ENCODE measurements around the gene PNPLA5. TPM values are rescaled to one million over a fixed set of nuclear protein-coding genes. Genes with fewer than 3 reads are reported as not detected.
A peak's percentile ranks its signal among the peaks of the same experiment; 100 is the strongest.
"Not testable (repeated sequence)": the region's sequence is repeated elsewhere in the genome, so short reads cannot be mapped to it uniquely, and the experiment has no call there.

Gene PNPLA5
- total RNA-seq, 1 donor from 2014 or later = not detected

DNA sequence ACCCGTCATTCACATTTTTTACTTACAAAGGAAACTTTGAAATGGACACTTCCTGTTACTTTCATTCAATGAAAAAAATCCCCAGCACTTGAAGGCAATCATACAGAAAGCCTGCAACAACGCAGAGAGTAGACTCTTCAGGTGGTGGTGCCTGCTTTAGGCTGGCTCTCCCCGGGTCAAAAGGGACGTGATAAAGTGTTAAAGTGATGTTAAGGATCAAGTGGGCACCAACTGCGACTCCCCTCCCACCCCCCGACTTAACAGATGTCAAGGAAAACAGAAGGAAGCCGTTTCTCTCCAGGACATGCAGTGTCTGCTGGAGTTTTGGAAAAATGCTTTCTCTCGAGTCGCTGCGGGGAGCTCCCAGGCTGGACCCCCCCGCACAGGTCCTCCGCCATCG lies 31.4 kb upstream of the PNPLA5 start:
- H3K4me1 ChIP-seq (ENCODE audit: control insufficient read depth in 3 of 3, insufficient read depth in 3 of 3, low read length in 3 of 3) = peaks cover 13 to 34% (median 31%) of the 10 kb centered on the region in 3 donors
- H3K36me3 ChIP-seq (ENCODE audit: control insufficient read depth in 3 of 3, insufficient read depth in 3 of 3, low read length in 3 of 3) = no peaks in the 10 kb centered on the region
- peaks cover 8 to 28% (median 17%) of the 10 kb centered on the region in 3 donors for H3K27me3 ChIP-seq (ENCODE audit: control insufficient read depth in 3 of 3, insufficient read depth in 3 of 3, low read length in 3 of 3)
- no peaks in the 10 kb centered on the region for H3K9me3 ChIP-seq (ENCODE audit: control insufficient read depth in 3 of 3, low read length in 3 of 3)
- peak overlapping the region in 1 of 3 donors; percentile 33 for H3K9ac ChIP-seq (ENCODE audit: low read depth in 1 of 3, low read length in 3 of 3)
- H3K4me3 ChIP-seq (ENCODE audit: low read length in 3 of 3) = peak overlapping the region in 2 of 3 donors; percentile 44 to 52
- no peak overlapping the region for H3K27ac ChIP-seq (ENCODE audit: low read depth, low read length)

GRCh38 chr22:43922123-43922522 lies 30.3 kb upstream of the PNPLA5 start:
- Histone ChIP-seq H3K4me1 (ENCODE audit: control insufficient read depth in 3 of 3, insufficient read depth in 3 of 3, low read length in 3 of 3) (peaks cover 13 to 34% (median 28%) of the 10 kb centered on the region in 3 donors), H3K9me3 (ENCODE audit: control insufficient read depth in 3 of 3, low read length in 3 of 3) (no peaks in the 10 kb centered on the region), H3K27me3 (ENCODE audit: control insufficient read depth in 3 of 3, insufficient read depth in 3 of 3, low read length in 3 of 3) (peaks cover 8 to 28% (median 14%) of the 10 kb centered on the region in 3 donors), H3K36me3 (ENCODE audit: control insufficient read depth in 3 of 3, insufficient read depth in 3 of 3, low read length in 3 of 3) (no peaks in the 10 kb centered on the region), H3K4me3 (ENCODE audit: low read length in 3 of 3) (no peak overlapping the region), H3K27ac (ENCODE audit: low read depth, low read length) (no peak overlapping the region), H3K9ac (ENCODE audit: low read depth in 1 of 3, low read length in 3 of 3) (no peak overlapping the region)

GRCh38 chr22:43921370-43921769 lies 29.6 kb upstream of the PNPLA5 start:
- Histone ChIP-seq H3K27ac (ENCODE audit: low read depth, low read length) (no peak overlapping the region), H3K4me1 (ENCODE audit: control insufficient read depth in 3 of 3, insufficient read depth in 3 of 3, low read length in 3 of 3) (peaks cover 13 to 31% (median 28%) of the 10 kb centered on the region in 3 donors), H3K9me3 (ENCODE audit: control insufficient read depth in 3 of 3, low read length in 3 of 3) (no peaks in the 10 kb centered on the region), H3K4me3 (ENCODE audit: low read length in 3 of 3) (no peak overlapping the region), H3K9ac (ENCODE audit: low read depth in 1 of 3, low read length in 3 of 3) (no peak overlapping the region), H3K36me3 (ENCODE audit: control insufficient read depth in 3 of 3, insufficient read depth in 3 of 3, low read length in 3 of 3) (no peaks in the 10 kb centered on the region), H3K27me3 (ENCODE audit: control insufficient read depth in 3 of 3, insufficient read depth in 3 of 3, low read length in 3 of 3) (peaks cover 8 to 28% (median 14%) of the 10 kb centered on the region in 3 donors)

GRCh38 chr22:43919106-43919973 lies 27.5 kb upstream of the PNPLA5 start:
- peaks cover 0 to 16% (median 12%) of the 10 kb centered on the region in 3 donors for H3K4me1 ChIP-seq (ENCODE audit: control insufficient read depth in 3 of 3, insufficient read depth in 3 of 3, low read length in 3 of 3)
- no peak overlapping the region for H3K4me3 ChIP-seq (ENCODE audit: low read length in 3 of 3)
- no peaks in the 10 kb centered on the region for H3K36me3 ChIP-seq (ENCODE audit: control insufficient read depth in 3 of 3, insufficient read depth in 3 of 3, low read length in 3 of 3)
- H3K27ac ChIP-seq (ENCODE audit: low read depth, low read length) = no peak overlapping the region
- no peak overlapping the region for H3K9ac ChIP-seq (ENCODE audit: low read depth in 1 of 3, low read length in 3 of 3)
- H3K9me3 ChIP-seq (ENCODE audit: control insufficient read depth in 3 of 3, low read length in 3 of 3) = no peaks in the 10 kb centered on the region
- H3K27me3 ChIP-seq (ENCODE audit: control insufficient read depth in 3 of 3, insufficient read depth in 3 of 3, low read length in 3 of 3) = peaks cover 7 to 24% (median 8%) of the 10 kb centered on the region in 3 donors

- no peak overlapping the region for H3K9ac ChIP-seq (ENCODE audit: low read depth in 1 of 3, low read length in 3 of 3)
- no peak overlapping the region for H3K4me3 ChIP-seq (ENCODE audit: low read length in 3 of 3)
- no peak overlapping the region for H3K27ac ChIP-seq (ENCODE audit: low read depth, low read length)
- no peaks in the 10 kb centered on the region for H3K9me3 ChIP-seq (ENCODE audit: control insufficient read depth in 3 of 3, low read length in 3 of 3)
- peaks cover 4 to 25% (median 10%) of the 10 kb centered on the region in 3 donors for H3K27me3 ChIP-seq (ENCODE audit: control insufficient read depth in 3 of 3, insufficient read depth in 3 of 3, low read length in 3 of 3)
- peaks cover 0 to 12% (median 7%) of the 10 kb centered on the region in 3 donors for H3K4me1 ChIP-seq (ENCODE audit: control insufficient read depth in 3 of 3, insufficient read depth in 3 of 3, low read length in 3 of 3)
- H3K36me3 ChIP-seq (ENCODE audit: control insufficient read depth in 3 of 3, insufficient read depth in 3 of 3, low read length in 3 of 3) = no peaks in the 10 kb centered on the region
Measured at GRCh38 chr22:43917521-43917920, 25.7 kb upstream of the PNPLA5 start.

DNA sequence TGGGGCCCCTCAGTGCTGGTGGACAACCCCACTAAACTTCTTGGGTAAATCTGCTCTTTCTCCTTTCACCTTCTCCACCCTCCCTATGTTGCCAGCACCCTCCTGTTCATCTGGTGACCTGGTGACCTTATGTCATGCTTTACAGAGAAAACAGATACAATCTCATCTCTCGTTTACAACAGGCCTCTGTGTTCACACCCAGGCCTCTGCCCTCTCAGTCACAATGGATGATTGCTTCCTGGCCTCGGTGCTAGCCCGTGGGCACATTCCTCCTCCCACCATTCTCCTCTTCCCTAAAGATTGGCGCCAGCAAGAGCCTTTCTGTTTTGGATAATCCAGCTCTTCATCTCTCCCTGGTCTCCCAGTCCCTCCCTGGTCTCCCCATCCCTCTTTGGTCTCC lies 19.5 kb upstream of the PNPLA5 start:
- H3K27ac ChIP-seq (ENCODE audit: low read depth, low read length) = no peak overlapping the region

GRCh38 chr22:43910178-43910695 lies 18.4 kb upstream of the PNPLA5 start:
- no peaks in the 10 kb centered on the region for H3K36me3 ChIP-seq (ENCODE audit: control insufficient read depth in 3 of 3, insufficient read depth in 3 of 3, low read length in 3 of 3)
- peaks cover 19 to 39% (median 20%) of the 10 kb centered on the region in 3 donors for H3K27me3 ChIP-seq (ENCODE audit: control insufficient read depth in 3 of 3, insufficient read depth in 3 of 3, low read length in 3 of 3)
- no peak overlapping the region for H3K27ac ChIP-seq (ENCODE audit: low read depth, low read length)
- H3K4me3 ChIP-seq (ENCODE audit: low read length in 3 of 3) = no peak overlapping the region
- H3K4me1 ChIP-seq (ENCODE audit: control insufficient read depth in 3 of 3, insufficient read depth in 3 of 3, low read length in 3 of 3) = no peaks in the 10 kb centered on the region
- H3K9me3 ChIP-seq (ENCODE audit: control insufficient read depth in 3 of 3, low read length in 3 of 3) = no peaks in the 10 kb centered on the region
- no peak overlapping the region for H3K9ac ChIP-seq (ENCODE audit: low read depth in 1 of 3, low read length in 3 of 3)

More for the DNA sequence above, 19.5 kb upstream of the PNPLA5 start:
- Histone ChIP-seq H3K27me3 (ENCODE audit: control insufficient read depth in 3 of 3, insufficient read depth in 3 of 3, low read length in 3 of 3) (peaks cover 15 to 32% (median 17%) of the 10 kb centered on the region in 3 donors), H3K9ac (ENCODE audit: low read depth in 1 of 3, low read length in 3 of 3) (no peak overlapping the region), H3K4me1 (ENCODE audit: control insufficient read depth in 3 of 3, insufficient read depth in 3 of 3, low read length in 3 of 3) (no peaks in the 10 kb centered on the region), H3K4me3 (ENCODE audit: low read length in 3 of 3) (no peak overlapping the region), H3K36me3 (ENCODE audit: control insufficient read depth in 3 of 3, insufficient read depth in 3 of 3, low read length in 3 of 3) (no peaks in the 10 kb centered on the region), H3K9me3 (ENCODE audit: control insufficient read depth in 3 of 3, low read length in 3 of 3) (no peaks in the 10 kb centered on the region)

DNA sequence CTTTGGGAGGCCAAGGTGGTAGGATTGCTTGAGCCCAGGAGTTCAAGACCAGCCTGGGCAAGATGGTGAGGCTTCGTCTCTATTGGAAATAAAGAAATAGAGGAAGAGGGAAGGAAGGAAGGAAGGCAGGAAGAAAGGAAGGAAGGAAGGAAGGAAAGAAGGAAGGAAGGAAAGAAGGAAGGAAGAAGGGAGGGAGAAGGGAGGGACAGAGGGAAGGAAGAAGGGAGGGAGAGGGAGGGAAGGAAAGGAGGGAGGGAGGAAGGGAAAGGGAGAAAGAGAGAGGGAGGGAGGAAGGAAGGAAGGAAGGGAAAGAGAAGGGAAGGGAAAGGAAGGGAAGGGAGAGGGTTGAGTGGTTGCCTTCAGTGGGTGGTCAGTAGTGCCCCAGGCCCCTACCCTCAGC lies 17.9 kb upstream of the PNPLA5 start:
- Histone ChIP-seq H3K9me3 (ENCODE audit: control insufficient read depth in 3 of 3, low read length in 3 of 3) (no peaks in the 10 kb centered on the region), H3K9ac (ENCODE audit: low read depth in 1 of 3, low read length in 3 of 3) (no peak overlapping the region), H3K4me1 (ENCODE audit: control insufficient read depth in 3 of 3, insufficient read depth in 3 of 3, low read length in 3 of 3) (no peaks in the 10 kb centered on the region), H3K36me3 (ENCODE audit: control insufficient read depth in 3 of 3, insufficient read depth in 3 of 3, low read length in 3 of 3) (no peaks in the 10 kb centered on the region), H3K4me3 (ENCODE audit: low read length in 3 of 3) (no peak overlapping the region), H3K27me3 (ENCODE audit: control insufficient read depth in 3 of 3, insufficient read depth in 3 of 3, low read length in 3 of 3) (peaks cover 23 to 44% (median 24%) of the 10 kb centered on the region in 3 donors), H3K27ac (ENCODE audit: low read depth, low read length) (no peak overlapping the region)

GRCh38 chr22:43905681-43906080 lies 13.9 kb upstream of the PNPLA5 start:
- H3K27me3 ChIP-seq (ENCODE audit: control insufficient read depth in 3 of 3, insufficient read depth in 3 of 3, low read length in 3 of 3) = peaks cover 12 to 39% (median 17%) of the 10 kb centered on the region in 3 donors
- no peaks in the 10 kb centered on the region for H3K9me3 ChIP-seq (ENCODE audit: control insufficient read depth in 3 of 3, low read length in 3 of 3)
- no peak overlapping the region for H3K27ac ChIP-seq (ENCODE audit: low read depth, low read length)

DNA sequence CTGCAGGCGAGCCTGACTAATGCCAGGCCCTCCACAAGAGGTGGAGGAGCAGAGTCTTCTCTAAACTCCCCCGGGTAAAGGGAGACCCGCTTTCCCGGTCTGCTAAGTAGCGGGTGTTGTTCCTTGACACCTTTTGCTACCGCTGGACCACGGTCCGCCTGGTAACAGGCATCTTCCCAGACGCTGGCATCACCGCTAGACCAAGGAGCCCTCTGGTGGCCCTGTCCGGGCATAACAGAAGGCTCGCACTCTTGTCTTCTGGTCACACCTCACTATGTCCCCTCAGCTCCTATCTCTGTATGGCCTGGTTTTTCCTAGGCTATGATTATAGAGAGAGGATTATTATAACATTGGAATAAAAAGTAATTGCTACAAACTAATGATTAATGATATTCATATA lies 12.6 kb upstream of the PNPLA5 start:
- peaks cover 6 to 34% (median 14%) of the 10 kb centered on the region in 3 donors for H3K27me3 ChIP-seq (ENCODE audit: control insufficient read depth in 3 of 3, insufficient read depth in 3 of 3, low read length in 3 of 3)

More at GRCh38 chr22:43905681-43906080, 13.9 kb upstream of the PNPLA5 start:
- Histone ChIP-seq H3K4me1 (ENCODE audit: control insufficient read depth in 3 of 3, insufficient read depth in 3 of 3, low read length in 3 of 3) (peaks cover 0 to 2% (median 0%) of the 10 kb centered on the region in 3 donors), H3K9ac (ENCODE audit: low read depth in 1 of 3, low read length in 3 of 3) (no peak overlapping the region), H3K4me3 (ENCODE audit: low read length in 3 of 3) (no peak overlapping the region), H3K36me3 (ENCODE audit: control insufficient read depth in 3 of 3, insufficient read depth in 3 of 3, low read length in 3 of 3) (no peaks in the 10 kb centered on the region)

More for the DNA sequence above, 12.6 kb upstream of the PNPLA5 start:
- H3K9me3 ChIP-seq (ENCODE audit: control insufficient read depth in 3 of 3, low read length in 3 of 3); H3K4me1 ChIP-seq (ENCODE audit: control insufficient read depth in 3 of 3, insufficient read depth in 3 of 3, low read length in 3 of 3); H3K27ac ChIP-seq (ENCODE audit: low read depth, low read length); H3K4me3 ChIP-seq (ENCODE audit: low read length in 3 of 3); H3K9ac ChIP-seq (ENCODE audit: low read depth in 1 of 3, low read length in 3 of 3); H3K36me3 ChIP-seq (ENCODE audit: control insufficient read depth in 3 of 3, insufficient read depth in 3 of 3, low read length in 3 of 3): not testable (repeated sequence)

Measured in skeletal muscle tissue (tissue), 4 donors.